CD14-positive monocyte (primary cell): ENCODE data around the gene FHIT. TPM values are rescaled to one million over a fixed set of nuclear protein-coding genes. Genes with fewer than 3 reads are reported as not detected.
A peak's percentile ranks its signal among the peaks of the same experiment; 100 is the strongest.

Experiments used
- DNase-seq, 3 donors: peaks; one replicate each; pipeline ENCODE4 v3.0.0-alpha.2; 2011 to 2022
- H2AFZ ChIP-seq: 2 replicates; pipeline ENCODE4 v1.6.0; 2012; ENCODE audit warnings: mild to moderate bottlenecking, low read depth, low read length, inconsistent platforms; ENCODE audit not compliant: insufficient read depth, poor library complexity, severe bottlenecking
- H3K27ac ChIP-seq, 2 donors: 1 replicate in 1 of 2; 2 replicates in 1 of 2; pipeline ENCODE4 v1.5.1; 2012 to 2013; ENCODE audit warnings: low read length in 2 of 2, control low read depth in 1 of 2, inconsistent platforms in 1 of 2, low read depth in 1 of 2, mild to moderate bottlenecking in 1 of 2
- H3K27me3 ChIP-seq, 2 donors: one replicate each; pipeline versions ENCODE4 v1.6.0 to v1.6.1; 2011 to 2013; ENCODE audit warnings: low read length in 2 of 2; ENCODE audit not compliant: control insufficient read depth in 2 of 2, insufficient read depth in 2 of 2
- H3K36me3 ChIP-seq, 2 donors: replicated peaks in 1 of 2; 1 replicate in 1 of 2; 2 replicates in 1 of 2; pipeline versions ENCODE4 v1.5.1 to v1.6.1; 2012 to 2013; ENCODE audit warnings: low read length in 2 of 2, control low read depth in 1 of 2, inconsistent platforms in 1 of 2, mild to moderate bottlenecking in 1 of 2; ENCODE audit not compliant: insufficient read depth in 2 of 2, control insufficient read depth in 1 of 2
- H3K4me1 ChIP-seq, 2 donors: 1 replicate in 1 of 2; 2 replicates in 1 of 2; pipeline versions ENCODE4 v1.5.1 to v1.6.1; 2012 to 2013; ENCODE audit warnings: low read length in 2 of 2, control low read depth in 1 of 2, inconsistent platforms in 1 of 2, mild to moderate bottlenecking in 1 of 2, moderate library complexity in 1 of 2; ENCODE audit not compliant: insufficient read depth in 2 of 2, control insufficient read depth in 1 of 2
- H3K4me2 ChIP-seq: replicated peaks from 2 replicates; pipeline ENCODE3; 2012; ENCODE audit warnings: low read length, moderate library complexity, mild to moderate bottlenecking; ENCODE audit not compliant: poor library complexity, severe bottlenecking; ENCODE audit errors: extremely low read depth
- H3K4me3 ChIP-seq, 3 experiments: fragments of 200-600 bp in 1 of 3; sonication (generic) in 1 of 3; replicated peaks in 1 of 3; 1 replicate in 2 of 3; 2 replicates in 1 of 3; pipeline ENCODE4 v1.5.1; 2011 to 2013; ENCODE audit warnings: low read length in 3 of 3, mild to moderate bottlenecking in 3 of 3, control low read depth in 2 of 3, low read depth in 2 of 3, inconsistent platforms in 1 of 3, moderate library complexity in 1 of 3
- H3K79me2 ChIP-seq: 2 replicates; pipeline ENCODE4 v1.6.0; 2012; ENCODE audit warnings: mild to moderate bottlenecking, control low read depth, inconsistent platforms, low read length, moderate library complexity; ENCODE audit not compliant: insufficient read depth
- H3K9ac ChIP-seq: 2 replicates; pipeline ENCODE4 v1.6.0; 2017; ENCODE audit warnings: low read length, mild to moderate bottlenecking; ENCODE audit not compliant: insufficient read depth, poor library complexity, severe bottlenecking
- H3K9me3 ChIP-seq, 2 donors: replicated peaks in 1 of 2; 1 replicate in 1 of 2; 2 replicates in 1 of 2; pipeline versions ENCODE4 v1.5.1 to v1.6.1; 2012 to 2013; ENCODE audit warnings: low read length in 2 of 2, control low read depth in 1 of 2; ENCODE audit not compliant: control insufficient read depth in 1 of 2, insufficient read depth in 1 of 2
- H4K20me1 ChIP-seq: 2 replicates; pipeline ENCODE4 v1.6.0; 2012; ENCODE audit warnings: mild to moderate bottlenecking, low read length, control low read depth, moderate library complexity; ENCODE audit not compliant: insufficient read depth
- H3K27ac Mint-ChIP-seq, 7 donors: one replicate each; pipeline ENCODE4 v1.8.0; 2020; ENCODE audit warnings: mild to moderate bottlenecking in 7 of 7, mixed read lengths in 7 of 7, moderate library complexity in 6 of 7, inconsistent platforms in 2 of 7
- H3K27me3 Mint-ChIP-seq, 3 donors: one replicate each; pipeline ENCODE4 v1.8.0; 2021 to 2022; ENCODE audit warnings: low read depth in 3 of 3, mild to moderate bottlenecking in 3 of 3, mixed read lengths in 3 of 3, moderate library complexity in 3 of 3, inconsistent platforms in 1 of 3
- H3K36me3 Mint-ChIP-seq, 2 donors: one replicate each; pipeline ENCODE4 v1.8.0; 2020; ENCODE audit warnings: mixed read lengths in 2 of 2, inconsistent platforms in 1 of 2, mild to moderate bottlenecking in 1 of 2
- H3K4me1 Mint-ChIP-seq: one replicate; pipeline ENCODE4 v1.8.0; 2020; ENCODE audit warnings: mild to moderate bottlenecking, mixed read lengths
- H3K4me3 Mint-ChIP-seq, 2 donors: one replicate each; pipeline ENCODE4 v1.8.0; 2020; ENCODE audit warnings: mild to moderate bottlenecking in 2 of 2, mixed read lengths in 2 of 2, moderate library complexity in 1 of 2
- H3K9me3 Mint-ChIP-seq, 7 donors: one replicate each; pipeline ENCODE4 v1.8.0; 2020 to 2022; ENCODE audit warnings: mixed read lengths in 7 of 7, mild to moderate bottlenecking in 6 of 7, moderate library complexity in 6 of 7, inconsistent platforms in 2 of 7
- WGBS: methylation state at CpG from one replicate; pipeline ENCODE4 v1.1.5; 2013; ENCODE audit warnings: missing lambda C conversion rate; ENCODE audit not compliant: insufficient coverage; 5-methylcytosine and 5-hydroxymethylcytosine counted together
- intact Hi-C, 2 donors: fragments of 100-400 bp; cut with micrococcal nuclease; formaldehyde crosslinking; loops; one replicate each; pipeline versions ENCODE4 v1.15.0 to v1.15.1; 2023
- polyA plus RNA-seq, 3 donors: library from polyadenylated mRNA; depleted of rRNA in 1 of 3; unstranded in 2 of 3; stranded (reverse) in 1 of 3; fragments of 300-500 nt in 2 of 3; fragments of >200 nt in 1 of 3; fragmentation: Illumina TruSeq in 2 of 3; gene quantifications; 1 replicate in 2 of 3; 2 replicates in 1 of 3; pipeline ENCODE4 v1.2.3, GENCODE V29; 2012 to 2021
- TF ChIP-seq, protein P1 (sequence below): fragments of 200-600 bp; IDR thresholded peaks from one replicate; pipeline ENCODE4 v1.8.0; 2022; ENCODE audit warnings: antibody characterized with exemption, mild to moderate bottlenecking

Gene FHIT
- polyA plus RNA-seq, 3 donors = 1.7 to 3.4 (median 3.2) TPM

DNA sequence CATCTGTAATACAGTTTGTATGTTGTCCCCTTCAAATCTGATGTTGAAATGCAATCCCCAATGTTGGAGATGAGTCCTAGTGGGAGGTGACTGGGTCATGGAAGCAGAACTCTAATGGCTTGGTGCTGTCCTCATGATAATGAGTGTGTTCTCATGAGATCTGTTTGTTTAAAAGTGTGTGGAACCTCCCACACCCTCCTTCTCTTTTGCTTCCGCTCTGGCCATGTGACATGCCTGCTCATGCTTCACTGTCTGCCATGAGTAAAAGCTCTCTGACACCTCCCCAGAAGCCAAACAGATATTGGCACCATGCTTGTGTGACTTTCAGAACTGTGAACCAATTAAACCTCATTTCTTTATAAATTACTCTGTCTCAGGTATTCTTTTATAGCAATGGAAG, 1407.4 kb downstream of the FHIT start:
- Histone ChIP-seq H3K9ac (no peak overlapping the region), H3K79me2 (no peaks in the 10 kb centered on the region), H3K4me1 (peaks cover 4 to 5% of the 10 kb centered on the region in 2 donors), H3K4me3 (no peak overlapping the region), H3K36me3 (no peaks in the 10 kb centered on the region), H3K9me3 (no peaks in the 10 kb centered on the region), H2AFZ (no peak overlapping the region), H3K4me2 (no peak overlapping the region), H3K27me3 (no peaks in the 10 kb centered on the region), H3K27ac (no peak overlapping the region), H4K20me1 (no peaks in the 10 kb centered on the region)
- H3K4me1 Mint-ChIP-seq = peaks cover 12% of the 10 kb centered on the region
- no CpG with 5 or more reads among the region's 1 CpG for WGBS
- intact Hi-C loops = no loop called here
- DNase-seq = no peak
- H3K36me3 Mint-ChIP-seq = no peaks in the 10 kb centered on the region
- TF ChIP-seq, protein P1, sequence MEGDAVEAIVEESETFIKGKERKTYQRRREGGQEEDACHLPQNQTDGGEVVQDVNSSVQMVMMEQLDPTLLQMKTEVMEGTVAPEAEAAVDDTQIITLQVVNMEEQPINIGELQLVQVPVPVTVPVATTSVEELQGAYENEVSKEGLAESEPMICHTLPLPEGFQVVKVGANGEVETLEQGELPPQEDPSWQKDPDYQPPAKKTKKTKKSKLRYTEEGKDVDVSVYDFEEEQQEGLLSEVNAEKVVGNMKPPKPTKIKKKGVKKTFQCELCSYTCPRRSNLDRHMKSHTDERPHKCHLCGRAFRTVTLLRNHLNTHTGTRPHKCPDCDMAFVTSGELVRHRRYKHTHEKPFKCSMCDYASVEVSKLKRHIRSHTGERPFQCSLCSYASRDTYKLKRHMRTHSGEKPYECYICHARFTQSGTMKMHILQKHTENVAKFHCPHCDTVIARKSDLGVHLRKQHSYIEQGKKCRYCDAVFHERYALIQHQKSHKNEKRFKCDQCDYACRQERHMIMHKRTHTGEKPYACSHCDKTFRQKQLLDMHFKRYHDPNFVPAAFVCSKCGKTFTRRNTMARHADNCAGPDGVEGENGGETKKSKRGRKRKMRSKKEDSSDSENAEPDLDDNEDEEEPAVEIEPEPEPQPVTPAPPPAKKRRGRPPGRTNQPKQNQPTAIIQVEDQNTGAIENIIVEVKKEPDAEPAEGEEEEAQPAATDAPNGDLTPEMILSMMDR = no peak
- no peak overlapping the region for H3K4me3 Mint-ChIP-seq
- no peaks in the 10 kb centered on the region for H3K27me3 Mint-ChIP-seq
- H3K27ac Mint-ChIP-seq = no peak overlapping the region
- H3K9me3 Mint-ChIP-seq = peaks cover 0 to 4% (median 0%) of the 10 kb centered on the region in 7 donors

DNA sequence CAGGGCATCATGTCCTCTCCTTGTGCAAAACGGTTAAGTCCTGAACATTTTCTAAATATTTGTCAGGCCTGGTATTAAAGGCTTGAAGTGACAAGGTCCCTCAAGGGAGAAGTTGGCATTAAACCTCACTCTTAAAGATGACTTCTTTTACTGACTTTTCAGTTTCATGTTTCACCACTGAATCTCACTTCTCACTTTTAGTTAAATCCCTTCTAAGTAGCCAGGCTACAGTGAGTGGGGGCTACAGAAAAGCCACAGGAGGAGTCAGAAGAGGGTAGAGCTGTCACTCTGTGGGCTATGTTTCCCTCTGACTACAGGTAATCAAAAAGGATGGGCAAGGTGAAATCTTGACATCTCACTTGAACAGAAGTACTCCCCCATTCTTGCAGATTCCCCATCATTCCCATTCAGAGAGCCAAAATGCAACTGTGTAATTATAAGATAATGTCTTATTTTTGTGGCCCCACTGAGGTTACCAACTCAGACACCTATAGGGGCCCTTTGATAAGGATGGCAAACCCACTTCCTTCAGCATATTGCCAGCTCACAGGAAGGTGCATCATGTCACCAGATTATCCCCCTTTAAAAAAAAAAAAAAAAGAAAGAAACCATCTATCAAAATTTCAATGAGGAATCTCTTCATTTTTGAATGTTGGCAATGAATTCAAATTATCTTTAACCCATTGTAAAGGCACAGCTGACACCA, 1411.3 kb downstream of the FHIT start:
- peaks cover 0 to 2% (median 0%) of the 10 kb centered on the region in 7 donors for H3K9me3 Mint-ChIP-seq

More for the DNA sequence above, 1411.3 kb downstream of the FHIT start:
- no peak overlapping the region for H3K4me3 ChIP-seq
- no peak overlapping the region for H3K9ac ChIP-seq
- no peak for DNase-seq
- Mint-ChIP-seq H3K27me3 (no peaks in the 10 kb centered on the region), H3K36me3 (no peaks in the 10 kb centered on the region), H3K27ac (peak overlapping the region in 1 of 7 donors; percentile 60), H3K4me3 (no peak overlapping the region), H3K4me1 (peaks cover 23% of the 10 kb centered on the region)
- H2AFZ ChIP-seq = no peak overlapping the region
- no peaks in the 10 kb centered on the region for H4K20me1 ChIP-seq
- no peaks in the 10 kb centered on the region for H3K79me2 ChIP-seq
- no peak overlapping the region for H3K4me2 ChIP-seq
- intact Hi-C loops = no loop called here
- no CpG with 5 or more reads among the region's 1 CpG for WGBS
- H3K36me3 ChIP-seq = no peaks in the 10 kb centered on the region
- no peaks in the 10 kb centered on the region for H3K27me3 ChIP-seq
- no peaks in the 10 kb centered on the region for H3K9me3 ChIP-seq
- TF ChIP-seq, protein P1 = no peak
- peaks cover 4 to 7% of the 10 kb centered on the region in 2 donors for H3K4me1 ChIP-seq
- no peak overlapping the region for H3K27ac ChIP-seq
